Stromal cell of bone marrow (primary cell): ENCODE results near the gene IL19.

ENCODE experiments used
- DNase-seq: peaks from one replicate; pipeline ENCODE4 v3.0.0-alpha.2; 2012; ENCODE audit warnings: low read depth

The IL19 gene, protein sequence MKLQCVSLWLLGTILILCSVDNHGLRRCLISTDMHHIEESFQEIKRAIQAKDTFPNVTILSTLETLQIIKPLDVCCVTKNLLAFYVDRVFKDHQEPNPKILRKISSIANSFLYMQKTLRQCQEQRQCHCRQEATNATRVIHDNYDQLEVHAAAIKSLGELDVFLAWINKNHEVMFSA

DNA sequence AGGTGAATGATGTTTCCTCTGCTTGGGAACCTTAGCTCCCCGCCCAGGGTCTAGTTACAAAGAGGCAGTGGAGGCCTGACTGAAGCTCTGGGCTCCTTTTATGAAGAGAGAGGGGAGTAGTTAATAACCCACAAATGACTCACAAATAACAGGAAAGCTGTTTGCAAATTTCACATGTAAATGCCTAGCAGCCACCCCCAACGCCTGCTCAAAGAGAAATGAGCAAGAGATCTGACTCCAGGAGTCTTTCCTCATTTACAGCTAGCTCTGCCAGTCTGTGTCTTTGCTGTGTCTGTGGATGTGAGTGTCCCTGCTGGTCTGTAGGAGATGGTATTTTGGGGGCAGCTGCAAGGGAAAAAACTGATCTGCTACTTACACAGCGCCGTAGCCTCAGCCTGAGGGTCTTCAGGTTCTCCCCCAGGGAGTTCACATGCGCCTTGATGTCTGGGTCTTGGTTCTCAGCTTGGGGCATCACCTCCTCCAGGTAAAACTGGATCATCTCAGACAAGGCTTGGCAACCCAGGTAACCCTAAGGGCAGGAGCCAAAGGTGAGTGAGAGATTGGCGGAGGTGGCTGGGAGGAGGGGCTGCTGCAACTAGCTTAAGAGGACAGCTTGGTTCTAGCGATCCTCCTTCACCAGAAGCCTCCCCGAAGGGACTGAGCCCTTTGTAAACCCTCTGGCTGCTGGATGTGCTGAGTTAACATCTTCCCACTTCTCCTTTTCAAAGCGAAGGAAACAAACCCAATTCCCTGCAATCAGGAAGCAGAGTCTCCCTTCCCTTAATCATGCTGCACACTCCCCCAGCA lies at the start of gene IL19:
TSS of gene IL19 (plus strand) at position 243 of the 807 bp plus-strand sequence. CDS start 65,890 bp downstream, outside the sequence.
- DNase-seq, result peak; percentile 21

DNA sequence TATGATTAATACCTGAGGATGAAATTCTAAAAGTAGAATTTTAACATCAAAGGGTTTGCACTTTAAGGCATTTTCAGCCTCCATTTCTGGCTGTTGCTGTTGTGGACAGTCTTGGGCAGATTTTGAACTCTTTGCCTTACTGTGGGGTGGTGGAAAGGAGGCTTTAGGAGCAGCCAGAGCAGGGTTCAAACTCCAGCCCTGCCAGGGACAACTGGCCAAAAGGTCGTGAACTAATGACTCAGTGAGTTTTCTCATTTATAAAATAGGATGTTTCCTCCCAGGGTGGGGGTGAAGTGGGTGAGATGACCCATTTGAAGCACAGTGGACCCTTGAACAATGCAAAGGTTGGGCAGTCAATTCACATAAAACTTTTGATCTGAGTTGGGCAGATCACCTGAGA lies 49.1 kb upstream of the IL19 start:
- no peak for DNase-seq

DNA sequence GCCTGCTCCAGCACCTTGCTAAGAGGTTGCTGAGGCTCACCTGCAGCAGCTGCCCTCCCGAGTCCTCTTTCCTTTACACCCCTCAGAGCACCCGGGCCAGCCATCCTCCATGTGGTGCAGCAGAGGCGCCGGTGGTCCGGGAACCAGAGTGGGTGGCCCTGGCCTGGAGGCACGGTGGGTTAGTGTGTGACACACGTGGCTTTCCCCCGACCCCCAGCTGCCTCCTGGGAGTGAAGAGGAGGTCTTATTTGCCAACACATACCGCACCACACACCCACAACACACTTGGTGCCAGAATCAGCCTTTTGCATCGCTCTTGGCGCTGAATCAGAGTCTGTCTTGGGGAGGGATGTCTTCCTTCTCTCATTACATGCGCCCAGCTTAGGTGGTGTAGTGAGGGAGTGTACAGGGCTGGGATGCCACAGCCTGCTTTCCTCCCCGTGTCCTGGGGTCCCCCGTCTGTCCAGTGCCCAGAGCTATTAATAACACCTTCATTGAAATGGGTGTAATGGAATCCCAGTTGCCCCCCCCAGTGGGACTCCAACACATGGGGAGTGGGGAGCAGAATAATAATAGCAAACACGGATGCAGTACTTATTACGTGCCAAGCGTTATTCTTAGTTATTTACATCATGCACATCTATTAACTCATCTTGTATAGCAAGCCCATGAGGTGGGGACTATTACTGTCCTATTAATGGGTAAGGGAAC lies 47.7 kb upstream of the IL19 start:
- DNase-seq, result no peak

DNA sequence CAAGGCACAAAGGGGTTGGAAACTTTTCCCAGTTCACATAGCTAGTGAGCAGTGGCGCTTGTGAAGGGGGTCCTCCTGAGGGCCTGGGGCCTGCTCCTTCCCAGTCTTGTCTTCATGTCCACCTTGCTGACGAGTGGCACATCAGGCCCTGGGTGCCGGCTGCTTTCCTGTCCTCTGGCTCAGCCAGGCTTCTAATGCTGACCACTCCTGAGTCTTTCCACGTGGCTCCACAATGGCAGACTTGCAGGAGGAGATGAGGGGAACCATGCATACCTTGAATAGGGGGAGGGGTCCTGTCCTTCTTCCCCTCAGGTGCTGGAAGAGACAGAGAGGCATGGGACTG lies 47.1 kb upstream of the IL19 start:
- no peak for DNase-seq

DNA sequence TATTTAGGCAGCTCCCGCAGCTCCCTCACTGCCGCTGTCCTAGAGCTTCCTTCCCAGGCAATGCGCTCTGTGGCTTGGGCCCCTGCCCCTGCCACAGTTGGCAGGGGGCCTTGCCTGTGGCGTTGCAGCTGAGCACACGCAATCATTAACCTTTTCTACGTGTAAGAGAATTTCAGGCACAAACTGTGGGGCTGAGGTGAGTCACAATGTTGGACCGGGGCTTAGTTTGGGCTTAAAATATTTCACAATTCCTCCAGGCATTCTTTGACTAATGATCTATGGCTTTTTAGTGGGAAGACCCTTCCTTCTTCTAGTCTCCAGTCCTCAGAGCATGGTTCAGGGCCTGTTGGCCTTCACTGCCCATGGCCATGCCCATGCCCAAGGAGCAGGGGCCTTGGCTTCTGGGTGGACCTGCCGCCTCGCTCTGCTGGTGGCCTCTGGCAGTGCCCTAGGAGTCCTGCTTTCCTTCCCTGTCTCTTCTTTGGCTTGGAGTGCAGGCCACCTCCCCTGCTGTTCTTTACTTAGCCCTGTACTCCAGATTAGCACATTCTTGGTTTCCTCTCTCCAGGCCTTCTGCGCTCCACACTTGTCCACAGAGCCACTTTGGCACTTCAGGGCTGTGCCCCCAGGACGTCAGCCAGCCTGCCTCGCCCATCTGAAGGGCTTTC lies 46.6 kb upstream of the IL19 start:
- DNase-seq, result peak; percentile 59

DNA sequence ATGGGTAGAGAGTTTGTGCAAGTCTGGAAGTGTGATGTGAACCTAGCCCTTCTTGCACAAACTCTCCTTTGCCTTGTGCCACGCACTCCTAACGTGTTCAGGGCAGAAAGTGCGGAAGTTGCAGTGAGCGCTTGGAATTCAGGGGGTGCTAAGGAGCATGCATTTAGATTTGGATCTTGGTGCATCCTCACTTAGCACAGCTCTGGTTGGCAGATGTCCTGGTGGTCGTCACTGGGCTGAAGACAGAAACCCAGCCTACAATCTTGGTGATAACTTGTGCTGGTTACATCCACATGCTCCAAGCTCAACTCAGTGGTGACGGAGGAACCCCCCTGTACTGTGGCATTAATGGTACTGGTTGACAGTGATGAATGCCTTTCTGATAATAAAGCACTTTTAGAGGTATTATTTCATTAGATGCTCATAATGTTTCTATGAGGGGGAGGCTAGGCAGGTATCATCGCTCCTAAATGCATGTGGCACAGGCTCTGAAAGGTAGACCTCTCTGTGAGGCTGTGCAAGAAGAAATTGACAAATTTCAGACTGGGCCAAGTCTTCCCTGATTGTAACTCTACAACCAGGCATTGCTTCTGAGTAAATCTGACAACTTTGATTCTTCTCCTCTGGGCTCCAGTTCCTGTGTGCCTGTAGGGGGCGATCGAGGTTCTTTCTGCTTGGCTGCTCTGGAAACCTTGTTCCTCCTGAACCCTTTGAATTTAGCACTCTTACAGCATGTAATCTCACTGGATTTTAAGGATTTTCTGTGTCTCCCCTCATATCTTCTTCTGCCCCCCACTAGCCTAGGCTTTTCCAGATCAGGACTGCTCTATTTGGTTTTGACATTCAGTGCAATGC lies 45.2 kb upstream of the IL19 start:
- peak; percentile 35 for DNase-seq

DNA sequence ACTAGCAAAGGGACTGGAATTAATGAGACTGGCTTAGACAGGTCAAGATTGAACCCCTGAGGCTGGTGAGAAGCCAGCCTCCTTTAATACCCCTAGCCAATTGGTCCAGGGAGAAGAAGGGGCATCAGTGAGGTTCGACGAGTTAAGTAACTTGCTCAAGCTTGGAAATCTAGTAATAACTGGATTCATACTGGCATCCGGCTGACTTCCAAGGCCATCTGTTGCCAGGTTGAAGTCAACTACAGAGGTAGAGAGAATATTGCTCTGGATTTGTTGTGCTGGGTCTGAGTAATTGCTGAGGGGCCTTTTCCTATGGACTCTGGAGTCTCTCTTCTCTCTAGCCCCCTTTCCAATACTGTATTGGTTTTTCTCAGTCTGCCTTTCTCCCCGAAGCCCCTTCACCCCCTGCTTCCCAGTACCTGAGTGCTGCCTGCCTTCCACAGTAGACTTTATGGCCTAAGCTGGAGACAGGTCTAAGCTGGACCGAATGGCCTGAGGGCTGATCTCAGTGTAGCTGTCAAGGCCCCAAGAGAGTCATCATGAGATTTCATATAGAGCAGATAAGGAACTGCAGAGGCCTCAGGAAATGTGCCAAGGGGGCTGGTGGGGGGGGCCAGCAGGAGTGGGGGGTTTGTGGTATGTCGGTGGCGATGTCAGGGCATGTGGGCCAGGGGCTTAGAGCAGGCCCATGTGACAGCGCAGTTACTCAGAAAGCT lies 42.4 kb upstream of the IL19 start:
- no peak for DNase-seq

DNA sequence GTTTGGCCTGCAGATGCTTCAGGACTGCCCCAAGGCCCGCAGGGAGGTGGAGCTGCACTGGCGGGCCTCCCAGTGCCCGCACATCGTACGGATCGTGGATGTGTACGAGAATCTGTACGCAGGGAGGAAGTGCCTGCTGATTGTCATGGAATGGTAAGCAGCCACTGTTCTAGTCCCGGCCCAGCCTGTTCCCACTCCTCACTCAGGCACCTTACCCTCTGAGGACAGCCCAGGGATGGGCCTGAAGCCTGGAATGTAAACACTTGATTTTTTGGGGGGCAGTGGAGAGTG lies 41.9 kb upstream of the IL19 start:
- DNase-seq, result no peak

DNA sequence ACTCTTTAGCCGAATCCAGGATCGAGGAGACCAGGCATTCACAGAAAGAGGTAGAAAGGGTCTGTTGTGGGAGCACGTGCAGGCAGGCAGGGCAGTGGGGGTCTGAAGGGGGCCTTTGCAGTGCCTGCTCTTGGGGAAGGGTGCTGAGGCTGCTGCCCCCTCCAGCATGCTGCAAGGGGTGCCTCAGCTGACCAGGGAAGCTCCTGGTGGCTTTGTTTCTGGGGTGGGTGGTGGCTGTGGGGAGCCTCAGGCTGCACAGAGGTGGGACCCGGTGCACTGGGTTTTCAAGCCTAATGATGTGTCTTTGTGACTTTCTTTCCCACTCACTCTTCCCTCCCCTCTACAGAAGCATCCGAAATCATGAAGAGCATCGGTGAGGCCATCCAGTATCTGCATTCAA lies 41.5 kb upstream of the IL19 start:
- DNase-seq, result no peak

DNA sequence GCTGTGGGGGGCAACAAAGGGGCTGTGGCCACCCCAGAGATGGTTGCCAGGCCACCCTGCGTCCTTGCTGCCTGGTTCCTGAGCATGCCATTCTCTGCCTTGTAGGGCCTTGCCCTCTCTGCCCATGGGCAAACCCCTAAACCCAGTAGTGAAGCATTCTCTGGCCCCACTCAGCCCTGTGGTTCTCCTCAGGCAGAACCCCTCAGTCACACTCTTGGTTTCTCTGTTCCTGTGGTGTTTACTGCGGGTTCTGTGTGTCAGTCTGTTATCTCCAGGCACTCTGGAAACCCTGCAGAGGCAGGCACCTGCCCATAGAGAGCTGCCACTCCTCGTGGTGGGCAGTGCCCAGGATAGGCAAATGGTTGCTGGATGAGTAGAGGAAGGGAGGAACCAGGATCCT lies 41.1 kb upstream of the IL19 start:
- no peak for DNase-seq

DNA sequence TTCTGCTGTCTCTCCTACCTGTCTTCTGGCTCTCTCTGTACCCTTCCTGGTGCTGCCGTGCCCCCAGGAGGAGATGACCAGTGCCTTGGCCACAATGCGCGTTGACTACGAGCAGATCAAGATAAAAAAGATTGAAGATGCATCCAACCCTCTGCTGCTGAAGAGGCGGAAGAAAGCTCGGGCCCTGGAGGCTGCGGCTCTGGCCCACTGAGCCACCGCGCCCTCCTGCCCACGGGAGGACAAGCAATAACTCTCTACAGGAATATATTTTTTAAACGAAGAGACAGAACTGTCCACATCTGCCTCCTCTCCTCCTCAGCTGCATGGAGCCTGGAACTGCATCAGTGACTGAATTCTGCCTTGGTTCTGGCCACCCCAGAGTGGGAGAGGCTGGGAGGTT lies 38.1 kb upstream of the IL19 start:
- DNase-seq, result no peak

DNA sequence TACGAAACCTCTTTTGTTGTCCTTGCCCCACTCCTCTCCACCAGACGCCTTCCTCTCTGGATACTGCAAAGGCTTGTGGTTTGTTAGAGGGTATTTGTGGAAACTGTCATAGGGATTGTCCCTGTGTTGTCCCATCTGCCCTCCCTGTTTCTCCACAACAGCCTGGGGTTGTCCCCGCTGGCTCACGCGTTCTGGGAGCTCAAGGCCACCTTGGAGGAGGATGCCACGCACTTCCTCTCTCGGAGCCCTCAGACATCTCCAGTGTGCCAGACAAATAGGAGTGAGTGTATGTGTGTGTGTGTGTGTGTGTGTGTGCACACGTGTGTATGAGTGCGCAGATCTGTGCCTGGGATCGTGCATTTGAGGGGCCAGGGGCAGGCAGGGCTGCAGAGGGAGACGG lies 37.6 kb upstream of the IL19 start:
- DNase-seq, result no peak

DNA sequence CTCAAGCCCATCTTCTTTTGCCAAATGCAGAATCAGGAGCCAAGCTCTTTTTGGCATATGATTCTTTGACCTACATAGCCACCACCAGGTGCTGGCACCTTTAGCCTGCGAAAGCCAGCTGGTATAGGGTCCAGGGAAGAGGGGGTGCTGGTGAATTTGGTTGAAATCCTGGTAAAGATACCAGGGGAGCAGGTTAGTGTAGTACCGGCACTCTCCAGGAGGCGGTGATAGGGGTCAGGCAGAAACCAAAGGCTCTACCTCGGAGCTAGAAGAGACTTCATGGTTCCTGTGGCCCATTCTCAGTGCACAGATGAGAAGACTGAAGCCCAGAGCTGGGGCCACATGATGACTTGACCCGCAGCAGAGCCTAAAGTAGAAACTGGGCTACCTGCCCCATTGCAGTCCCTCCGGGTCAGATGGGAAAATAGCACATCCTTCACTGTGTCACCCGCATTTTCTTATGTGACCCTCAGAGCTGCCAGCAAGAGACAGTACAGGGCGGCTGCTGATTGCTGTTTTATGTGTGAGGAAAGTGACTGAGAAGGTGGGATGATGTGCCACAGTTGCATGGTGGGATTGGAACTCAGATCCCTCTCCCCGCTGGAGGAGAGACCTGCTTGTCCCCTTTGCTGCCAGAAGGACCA lies 36.0 kb upstream of the IL19 start:
- DNase-seq, result no peak

DNA sequence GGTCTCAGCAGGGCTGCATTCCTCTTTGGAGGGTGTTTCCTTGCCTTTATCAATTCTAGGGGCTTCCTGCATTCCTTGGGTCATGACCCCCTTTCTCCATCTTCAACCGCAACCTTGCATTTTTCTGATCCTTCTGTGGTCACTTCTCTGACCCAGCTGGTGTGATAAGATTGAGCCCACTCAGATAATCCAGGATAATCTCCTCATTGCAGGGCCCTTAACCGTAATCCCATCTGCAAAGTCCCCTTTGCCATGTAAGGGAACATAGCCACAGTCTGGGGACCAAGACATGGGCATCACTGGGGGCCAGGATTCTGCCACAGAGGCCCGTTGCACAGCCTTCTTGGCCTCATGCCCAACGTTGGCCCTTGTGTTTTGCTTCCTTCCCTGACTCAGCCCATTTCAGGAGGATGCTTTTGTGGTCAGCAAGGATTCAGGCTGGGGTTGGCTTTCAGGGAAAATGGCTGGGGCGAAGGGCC lies 35.0 kb upstream of the IL19 start:
- no peak for DNase-seq

DNA sequence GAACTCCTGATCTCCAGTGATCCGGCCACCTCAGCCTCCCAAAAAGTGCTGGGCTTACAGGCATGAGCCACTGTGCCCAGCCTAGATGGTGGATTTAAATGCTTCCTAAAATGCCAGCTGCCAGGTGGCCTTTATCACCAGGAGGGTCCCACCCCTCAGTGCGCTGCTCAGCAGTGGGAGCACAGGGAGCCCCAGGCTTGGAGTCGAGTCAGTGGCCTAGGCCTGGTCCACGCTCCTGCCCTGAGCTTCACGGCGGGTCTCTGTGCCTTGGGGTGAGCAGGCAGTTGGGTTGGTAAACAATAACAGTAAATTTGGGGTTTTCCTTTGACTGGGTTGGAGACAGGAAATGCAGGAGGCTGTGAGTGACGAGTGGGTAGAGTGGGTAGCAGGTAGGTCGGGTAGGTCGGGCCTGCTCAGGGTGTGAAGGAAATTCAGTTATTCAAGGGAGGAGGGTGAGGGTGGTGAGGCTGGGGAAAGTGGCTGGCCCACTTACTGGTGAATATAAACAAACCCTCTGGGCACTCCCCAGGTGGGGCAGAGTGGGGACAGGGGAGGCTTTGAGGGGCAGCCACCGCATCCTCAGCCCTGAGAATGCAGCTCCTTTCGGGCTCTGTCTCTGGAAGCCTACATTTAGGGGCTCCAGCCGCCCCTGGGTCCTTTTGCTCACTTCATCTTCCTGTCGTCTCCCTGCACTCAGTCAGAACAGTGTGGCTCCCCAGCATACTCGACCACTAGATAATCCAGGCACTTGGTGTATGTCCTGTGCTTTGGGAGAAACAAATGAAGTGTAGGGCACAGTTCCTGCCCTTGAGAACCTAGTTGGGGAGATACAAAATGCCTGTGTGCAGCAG lies 33.5 kb upstream of the IL19 start:
- no peak for DNase-seq

DNA sequence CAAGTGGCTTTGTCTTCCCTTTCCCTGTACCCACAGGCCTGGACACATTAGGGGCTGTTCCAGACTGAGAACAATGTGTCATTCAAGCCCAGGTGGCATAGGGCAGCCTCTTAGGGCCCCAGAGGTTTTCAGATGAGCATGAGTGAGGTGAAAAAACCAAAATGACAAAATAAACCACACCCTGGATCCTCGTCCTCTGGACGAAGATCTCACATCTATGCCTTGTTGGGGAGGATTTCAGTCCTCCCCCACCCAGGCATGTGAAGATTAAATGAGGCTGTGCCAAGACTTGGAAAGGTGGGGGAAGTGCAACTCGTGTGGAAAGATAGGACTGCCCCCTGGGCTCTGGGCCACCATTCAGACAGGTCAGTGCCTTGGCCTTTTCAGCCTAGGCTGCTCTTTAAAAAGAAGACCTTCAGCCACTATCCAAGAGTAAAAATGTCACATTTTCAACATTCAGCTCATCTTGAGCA lies 32.8 kb upstream of the IL19 start:
- DNase-seq, result no peak

DNA sequence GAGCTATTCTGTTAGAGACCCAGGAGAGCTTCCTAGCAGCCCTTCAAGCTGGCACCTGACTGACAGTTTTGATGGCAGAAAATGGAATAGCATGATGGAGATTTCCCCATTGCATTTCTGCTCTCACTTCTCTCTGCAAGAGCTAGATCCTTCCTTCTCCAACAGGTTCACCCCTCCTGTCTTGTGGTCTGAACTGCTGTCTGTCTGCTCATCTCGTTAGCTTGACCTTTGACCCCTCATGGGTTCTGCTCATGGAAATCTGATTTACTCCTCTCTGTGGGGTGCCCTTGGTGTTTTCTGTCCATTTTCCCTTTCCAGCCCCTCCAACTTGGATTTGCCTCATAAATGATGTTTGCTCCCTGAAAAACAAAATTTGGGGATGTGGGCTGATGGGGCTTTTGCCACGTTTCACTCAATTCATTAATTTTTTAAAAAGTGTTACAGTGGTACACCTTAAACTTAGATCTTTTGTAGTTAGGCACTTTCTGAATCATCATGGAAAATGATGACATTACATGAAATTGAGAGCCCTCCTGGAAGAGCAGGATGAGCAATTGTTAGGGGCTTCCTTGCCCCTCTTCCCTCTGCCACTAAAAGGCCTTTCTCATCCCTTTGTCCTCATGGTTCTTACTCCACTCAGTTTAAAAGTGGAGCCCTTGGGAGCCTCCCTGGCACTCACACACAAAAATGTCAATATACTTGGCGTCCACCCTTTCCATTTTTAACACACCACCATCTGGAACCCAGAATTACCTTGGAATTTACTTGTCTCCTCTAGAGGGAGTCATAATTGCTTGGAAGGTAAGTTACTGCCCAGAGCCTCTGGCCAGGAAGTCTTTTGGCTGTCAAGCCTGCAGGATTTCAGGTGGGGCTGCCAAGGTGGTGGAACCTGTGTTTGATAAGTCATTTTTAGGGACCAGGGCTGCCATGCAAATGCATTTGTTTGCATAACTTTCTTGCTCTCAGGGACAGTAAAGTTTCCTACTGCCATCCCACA lies 31.9 kb upstream of the IL19 start:
- DNase-seq, result no peak

DNA sequence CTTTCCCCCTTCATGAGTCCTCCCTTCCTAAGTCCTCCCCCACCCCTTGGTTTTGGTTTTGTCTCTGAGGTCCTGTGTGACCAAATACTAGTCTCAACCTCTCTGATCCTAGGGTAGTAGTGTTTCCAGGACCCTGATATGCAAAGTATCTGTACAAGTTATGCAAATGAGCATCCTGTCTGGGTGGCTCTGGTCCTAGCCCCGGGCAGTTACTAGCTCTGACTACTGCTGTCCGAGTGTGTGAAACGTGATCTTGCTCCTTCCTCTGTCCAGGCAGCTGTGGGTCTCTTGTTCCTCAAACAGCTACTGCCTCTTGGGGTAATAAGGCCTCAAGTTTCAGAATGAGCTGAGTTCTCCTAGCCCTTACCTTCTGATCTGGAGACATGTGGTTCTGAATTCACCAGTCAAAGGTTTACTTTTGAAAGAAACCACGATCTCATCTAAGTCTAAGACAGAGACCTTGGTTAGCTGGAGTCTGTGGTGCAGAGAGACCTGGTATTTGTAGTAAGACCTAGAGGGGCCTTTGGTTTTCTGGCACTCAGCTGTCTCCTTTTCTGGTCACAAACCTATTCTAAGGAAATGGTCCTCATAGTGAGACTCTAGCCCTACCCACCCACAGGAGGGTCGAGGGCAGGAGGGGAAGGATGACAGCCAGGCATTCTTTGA lies 31.0 kb upstream of the IL19 start:
- no peak for DNase-seq
